A549 (cell line): ENCODE data around the gene PLEKHA8.

Experiments used
- MAFK ChIP-seq: fragments of 450-650 bp; IDR thresholded peaks from 2 replicates; pipeline ENCODE4 v1.6.1; 2014; ENCODE audit not compliant: partially characterized antibody
- NFE2L2 ChIP-seq: fragments of 150-350 bp; conservative IDR thresholded peaks from 2 replicates; pipeline ENCODE4 v1.6.1; 2014; ENCODE audit warnings: low read length
- POLR2A ChIP-seq: IDR thresholded peaks from 2 replicates; pipeline ENCODE4 v1.6.1; 2012; ENCODE audit warnings: mild to moderate bottlenecking, low read length
- RAD21 ChIP-seq, 2 experiments: fragments of >200 bp in 1 of 2; sonication (Bioruptor Twin) in 1 of 2; formaldehyde crosslinking in 1 of 2; IDR thresholded peaks in 1 of 2; conservative IDR thresholded peaks in 1 of 2; 2 replicates in 1 of 2; 3 replicates in 1 of 2; pipeline ENCODE4 v1.6.1; 2012 to 2018; ENCODE audit warnings: inconsistent platforms in 1 of 2
- RCOR1 ChIP-seq: fragments of 150-350 bp; IDR thresholded peaks from 2 replicates; pipeline ENCODE4 v1.6.1; 2014; ENCODE audit warnings: antibody characterized with exemption, low read length, low read depth
- RFX5 ChIP-seq: fragments of 450-650 bp; IDR thresholded peaks from 2 replicates; pipeline ENCODE4 v1.7.1; 2014; ENCODE audit warnings: antibody characterized with exemption, mild to moderate bottlenecking, moderate library complexity
- SMC3 ChIP-seq: fragments of >200 bp; sonication (Bioruptor Twin); formaldehyde crosslinking; IDR thresholded peaks from 3 replicates; pipeline ENCODE4 v1.6.1; 2018; ENCODE audit warnings: inconsistent platforms
- TF ChIP-seq, protein P1 (sequence below): fragments of >200 bp; sonication (Bioruptor Twin); formaldehyde crosslinking; IDR thresholded peaks from 3 replicates; pipeline ENCODE4 v1.5.1; 2016
- TF ChIP-seq, protein P2 (sequence below): IDR thresholded peaks from 2 replicates; pipeline ENCODE4 v1.6.1; 2012

DNA sequence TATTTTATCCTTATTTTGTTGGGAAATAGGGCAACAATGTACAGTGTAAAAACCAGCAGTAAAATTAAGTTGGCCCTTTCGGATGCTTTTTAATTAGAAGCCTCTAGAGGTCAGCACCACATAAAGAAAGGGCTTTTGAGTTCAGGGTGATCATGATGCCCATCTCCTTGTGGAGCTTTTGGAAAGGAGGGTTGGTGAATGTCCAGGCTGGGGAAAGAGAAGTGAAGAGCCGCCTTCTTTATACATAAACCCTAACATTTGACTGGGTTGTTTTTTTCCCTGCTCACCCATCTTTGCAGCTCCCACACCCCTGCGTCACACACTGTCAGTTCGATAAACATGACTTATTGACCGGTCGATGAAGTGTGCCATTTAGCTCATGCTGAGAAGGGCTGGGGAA is 136.4 kb downstream of the PLEKHA8 start:
- TF ChIP-seq, protein P1, sequence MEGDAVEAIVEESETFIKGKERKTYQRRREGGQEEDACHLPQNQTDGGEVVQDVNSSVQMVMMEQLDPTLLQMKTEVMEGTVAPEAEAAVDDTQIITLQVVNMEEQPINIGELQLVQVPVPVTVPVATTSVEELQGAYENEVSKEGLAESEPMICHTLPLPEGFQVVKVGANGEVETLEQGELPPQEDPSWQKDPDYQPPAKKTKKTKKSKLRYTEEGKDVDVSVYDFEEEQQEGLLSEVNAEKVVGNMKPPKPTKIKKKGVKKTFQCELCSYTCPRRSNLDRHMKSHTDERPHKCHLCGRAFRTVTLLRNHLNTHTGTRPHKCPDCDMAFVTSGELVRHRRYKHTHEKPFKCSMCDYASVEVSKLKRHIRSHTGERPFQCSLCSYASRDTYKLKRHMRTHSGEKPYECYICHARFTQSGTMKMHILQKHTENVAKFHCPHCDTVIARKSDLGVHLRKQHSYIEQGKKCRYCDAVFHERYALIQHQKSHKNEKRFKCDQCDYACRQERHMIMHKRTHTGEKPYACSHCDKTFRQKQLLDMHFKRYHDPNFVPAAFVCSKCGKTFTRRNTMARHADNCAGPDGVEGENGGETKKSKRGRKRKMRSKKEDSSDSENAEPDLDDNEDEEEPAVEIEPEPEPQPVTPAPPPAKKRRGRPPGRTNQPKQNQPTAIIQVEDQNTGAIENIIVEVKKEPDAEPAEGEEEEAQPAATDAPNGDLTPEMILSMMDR = peak; percentile 84
- TF ChIP-seq POLR2A = no peak
- TF ChIP-seq RAD21 (conservative IDR thresholded peaks at IDR 0.05 in 1 of 2, IDR thresholded peaks at IDR 0.05 in 1 of 2) = peak; percentile 84
- no peak for TF ChIP-seq RCOR1
- TF ChIP-seq, protein P2, sequence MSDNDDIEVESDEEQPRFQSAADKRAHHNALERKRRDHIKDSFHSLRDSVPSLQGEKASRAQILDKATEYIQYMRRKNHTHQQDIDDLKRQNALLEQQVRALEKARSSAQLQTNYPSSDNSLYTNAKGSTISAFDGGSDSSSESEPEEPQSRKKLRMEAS = no peak
- no peak for TF ChIP-seq NFE2L2
- no peak for TF ChIP-seq RFX5
- no peak for TF ChIP-seq MAFK
- TF ChIP-seq SMC3 = peak; percentile 57; the same call in 2 of the 3 replicates
